Smooth muscle cell (in vitro differentiated cells): ENCODE data around the gene SEC24B. TPM values are rescaled to one million over a fixed set of nuclear protein-coding genes. Genes with fewer than 3 reads are reported as not detected.

Experiments used
- DNase-seq: peaks from one replicate; lab custom pipeline; 2025; ENCODE audit not compliant: unreplicated experiment; lab: John Stamatoyannopoulos, UW
- H2AFZ ChIP-seq: fragments of 200-600 bp; sonication (generic); 2 replicates; pipeline ENCODE4 v1.6.0; 2016; ENCODE audit warnings: antibody characterized with exemption, low read depth, mild to moderate bottlenecking
- H3F3A ChIP-seq: fragments of 200-600 bp; sonication (generic); 2 replicates; pipeline ENCODE4 v1.6.0; 2017; ENCODE audit warnings: antibody characterized with exemption, low read depth
- H3K27ac ChIP-seq: fragments of 200-600 bp; sonication (generic); 2 replicates; pipeline ENCODE4 v1.5.1; 2016; ENCODE audit warnings: low read depth, mild to moderate bottlenecking
- H3K27me3 ChIP-seq: fragments of 200-600 bp; sonication (generic); 2 replicates; pipeline ENCODE4 v1.6.1; 2016; ENCODE audit warnings: low read depth, mild to moderate bottlenecking
- H3K36me3 ChIP-seq: fragments of 200-600 bp; sonication (generic); 2 replicates; pipeline ENCODE4 v1.5.1; 2016; ENCODE audit warnings: low read depth
- H3K4me1 ChIP-seq: fragments of 200-600 bp; sonication (generic); 2 replicates; pipeline ENCODE4 v1.5.1; 2016; ENCODE audit warnings: low read depth
- H3K4me2 ChIP-seq: fragments of 200-600 bp; sonication (generic); 2 replicates; pipeline ENCODE4 v1.6.0; 2016; ENCODE audit warnings: mild to moderate bottlenecking
- H3K4me3 ChIP-seq: fragments of 200-600 bp; sonication (generic); 2 replicates; pipeline ENCODE4 v1.5.1; 2016; ENCODE audit warnings: mild to moderate bottlenecking
- H3K79me2 ChIP-seq: fragments of 200-600 bp; sonication (generic); 2 replicates; pipeline ENCODE4 v1.6.0; 2016; ENCODE audit warnings: low read depth, mild to moderate bottlenecking
- H3K9ac ChIP-seq: fragments of 200-600 bp; sonication (generic); 2 replicates; pipeline ENCODE4 v1.6.0; 2016; ENCODE audit warnings: low read depth
- H3K9me3 ChIP-seq: fragments of 200-600 bp; sonication (generic); replicated peaks from 2 replicates; pipeline ENCODE4 v1.5.1; 2016; ENCODE audit warnings: low read depth
- H4K20me1 ChIP-seq: fragments of 200-600 bp; sonication (generic); 2 replicates; pipeline ENCODE4 v1.6.0; 2016; ENCODE audit warnings: low read depth
- WGBS: methylation state at CpG from one replicate; pipeline ENCODE4 v1.1.7; 2016; ENCODE audit warnings: low lambda C conversion rate; 5-methylcytosine and 5-hydroxymethylcytosine counted together
- polyA plus RNA-seq: library from polyadenylated mRNA; unstranded; fragments of >200 nt; fragmentation: Nextera tagmentation; extraction: Ambion mirVana; gene quantifications from 2 replicates; pipeline ENCODE4 v1.2.1, GENCODE V29; 2016
- total RNA-seq: library from RNA; depleted of rRNA; stranded (reverse); fragments of >200 nt; gene quantifications from 2 replicates; pipeline ENCODE4 v1.2.3, GENCODE V29; 2014
- TF ChIP-seq, protein P1 (sequence below): fragments of 200-600 bp; sonication (generic); IDR thresholded peaks from 2 replicates; pipeline ENCODE4 v1.5.1; 2017; ENCODE audit warnings: borderline replicate concordance, mild to moderate bottlenecking, antibody characterized with exemption; ENCODE audit not compliant: insufficient read depth, poor library complexity, severe bottlenecking

The SEC24B gene
- total and polyA plus RNA-seq, 2 experiments from 2014 or later: 18.3 to 57.5 TPM

DNA sequence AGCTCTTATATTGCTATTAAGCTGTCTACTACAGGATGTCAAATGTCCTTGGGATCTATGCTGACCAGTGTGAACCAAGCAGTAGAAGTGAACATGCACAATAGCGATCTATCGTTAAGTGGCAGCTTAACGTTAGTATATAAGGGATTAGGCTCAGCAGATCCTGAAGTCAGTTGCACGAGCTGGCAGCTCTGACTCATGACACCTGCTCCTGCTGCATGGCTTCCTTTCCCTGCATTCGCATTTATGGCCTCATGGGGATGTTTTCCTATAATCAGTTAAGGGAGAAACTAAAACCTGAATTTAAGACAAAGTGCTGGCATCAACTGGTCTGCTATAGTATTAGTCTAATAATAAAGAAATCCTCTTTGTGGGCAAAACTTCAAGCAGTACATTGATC, 113.8 kb downstream of the SEC24B start:
- Histone ChIP-seq H2AFZ (no peak overlapping the region), H3K27me3 (no peaks in the 10 kb centered on the region), H3K9me3 (no peaks in the 10 kb centered on the region), H3K27ac (no peak overlapping the region), H3K79me2 (no peaks in the 10 kb centered on the region), H4K20me1 (no peaks in the 10 kb centered on the region), H3K36me3 (no peaks in the 10 kb centered on the region), H3F3A (peaks cover 6% of the 10 kb centered on the region), H3K4me3 (no peak overlapping the region), H3K9ac (no peak overlapping the region), H3K4me1 (no peaks in the 10 kb centered on the region), H3K4me2 (no peak overlapping the region)
- 73% methylated on average over 5 of the region's 5 CpGs for WGBS
- DNase-seq: no peak
- TF ChIP-seq, protein P1, sequence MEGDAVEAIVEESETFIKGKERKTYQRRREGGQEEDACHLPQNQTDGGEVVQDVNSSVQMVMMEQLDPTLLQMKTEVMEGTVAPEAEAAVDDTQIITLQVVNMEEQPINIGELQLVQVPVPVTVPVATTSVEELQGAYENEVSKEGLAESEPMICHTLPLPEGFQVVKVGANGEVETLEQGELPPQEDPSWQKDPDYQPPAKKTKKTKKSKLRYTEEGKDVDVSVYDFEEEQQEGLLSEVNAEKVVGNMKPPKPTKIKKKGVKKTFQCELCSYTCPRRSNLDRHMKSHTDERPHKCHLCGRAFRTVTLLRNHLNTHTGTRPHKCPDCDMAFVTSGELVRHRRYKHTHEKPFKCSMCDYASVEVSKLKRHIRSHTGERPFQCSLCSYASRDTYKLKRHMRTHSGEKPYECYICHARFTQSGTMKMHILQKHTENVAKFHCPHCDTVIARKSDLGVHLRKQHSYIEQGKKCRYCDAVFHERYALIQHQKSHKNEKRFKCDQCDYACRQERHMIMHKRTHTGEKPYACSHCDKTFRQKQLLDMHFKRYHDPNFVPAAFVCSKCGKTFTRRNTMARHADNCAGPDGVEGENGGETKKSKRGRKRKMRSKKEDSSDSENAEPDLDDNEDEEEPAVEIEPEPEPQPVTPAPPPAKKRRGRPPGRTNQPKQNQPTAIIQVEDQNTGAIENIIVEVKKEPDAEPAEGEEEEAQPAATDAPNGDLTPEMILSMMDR: no peak

DNA sequence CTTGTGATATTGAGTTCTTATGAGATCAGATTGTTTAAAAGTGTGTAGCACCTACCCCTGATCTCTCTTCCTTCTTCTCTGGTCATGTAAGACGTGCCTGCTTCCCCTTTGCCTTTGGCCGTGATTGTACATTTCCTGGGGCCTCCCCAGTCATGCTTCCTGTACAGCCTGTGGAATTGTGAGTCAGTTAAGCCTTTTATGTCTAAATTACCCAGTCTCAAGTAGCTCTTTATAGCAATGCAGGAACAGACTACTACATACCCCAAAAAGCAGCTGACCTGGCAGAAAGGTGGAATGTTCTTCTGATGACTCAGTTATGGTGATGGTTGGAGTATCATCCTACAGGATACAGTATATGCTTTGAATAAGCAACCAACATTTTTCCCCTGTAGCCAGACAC, 115.0 kb downstream of the SEC24B start:
- Histone ChIP-seq H3K27ac (peak overlapping the region; percentile 58), H3K4me1 (no peaks in the 10 kb centered on the region), H3K36me3 (no peaks in the 10 kb centered on the region), H2AFZ (no peak overlapping the region), H4K20me1 (no peaks in the 10 kb centered on the region), H3K4me2 (peak overlapping the region; percentile 25), H3F3A (peaks cover 6% of the 10 kb centered on the region), H3K9ac (no peak overlapping the region), H3K79me2 (no peaks in the 10 kb centered on the region), H3K9me3 (no peaks in the 10 kb centered on the region), H3K4me3 (no peak overlapping the region), H3K27me3 (no peaks in the 10 kb centered on the region)
- no peak for DNase-seq
- TF ChIP-seq, protein P1: no peak
- 24% methylated on average over 2 of the region's 2 CpGs for WGBS

DNA sequence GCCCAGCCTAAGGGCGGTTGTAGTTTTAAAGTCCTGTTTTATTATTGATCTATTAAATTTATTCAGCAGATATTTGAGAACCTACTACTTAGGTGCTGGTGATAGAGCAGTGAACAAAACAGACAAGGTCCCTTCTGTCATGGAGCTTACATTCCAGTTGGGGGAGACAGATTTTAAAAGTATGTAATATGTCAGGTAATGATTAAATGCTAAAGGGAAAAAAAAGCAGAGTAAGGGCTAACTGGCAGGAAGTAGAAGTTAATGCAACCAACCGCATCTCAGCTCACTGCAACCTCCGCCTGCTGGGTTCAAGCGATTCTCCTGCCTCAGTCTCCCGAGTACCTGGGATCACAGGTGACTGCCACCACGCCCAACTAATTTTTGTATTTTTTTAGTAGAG, 118.6 kb downstream of the SEC24B start:
- Histone ChIP-seq H3K4me2 (no peak overlapping the region), H3K9ac (no peak overlapping the region), H3F3A (peaks cover 6% of the 10 kb centered on the region), H3K36me3 (no peaks in the 10 kb centered on the region), H3K27me3 (no peaks in the 10 kb centered on the region), H2AFZ (no peak overlapping the region), H3K9me3 (no peaks in the 10 kb centered on the region), H4K20me1 (no peaks in the 10 kb centered on the region), H3K4me1 (no peaks in the 10 kb centered on the region), H3K79me2 (no peaks in the 10 kb centered on the region), H3K27ac (no peak overlapping the region), H3K4me3 (no peak overlapping the region)
- no peak for DNase-seq
- WGBS: 95% methylated on average over 6 of the region's 6 CpGs
- TF ChIP-seq, protein P1: no peak

DNA sequence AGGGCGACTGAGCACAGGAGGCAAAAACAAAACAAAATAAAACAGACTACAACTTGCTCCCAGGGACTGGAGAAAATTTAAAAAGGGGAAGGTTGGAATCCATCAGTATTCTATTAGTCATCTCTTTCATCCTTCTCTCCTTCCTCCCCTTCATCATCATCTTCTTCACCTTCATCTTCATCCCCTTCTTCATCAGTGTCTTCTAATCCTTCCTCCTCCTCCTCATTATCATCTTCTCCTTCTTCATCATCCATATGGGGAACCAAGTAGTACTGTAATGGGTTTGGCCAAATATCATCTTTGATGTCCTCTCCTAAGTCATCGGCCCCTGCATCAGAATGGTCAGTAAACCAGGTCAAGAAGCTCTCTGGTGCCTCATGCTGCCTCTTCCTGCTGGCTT, 119.5 kb downstream of the SEC24B start:
- Histone ChIP-seq H2AFZ (no peak overlapping the region), H3K4me2 (no peak overlapping the region), H3K4me3 (no peak overlapping the region), H3K36me3 (no peaks in the 10 kb centered on the region), H3K9ac (no peak overlapping the region), H3K27ac (no peak overlapping the region), H3K4me1 (no peaks in the 10 kb centered on the region), H3F3A (peaks cover 2% of the 10 kb centered on the region), H3K9me3 (no peaks in the 10 kb centered on the region), H4K20me1 (no peaks in the 10 kb centered on the region), H3K79me2 (no peaks in the 10 kb centered on the region), H3K27me3 (no peaks in the 10 kb centered on the region)
- WGBS: 100% methylated on average over 2 of the region's 2 CpGs
- TF ChIP-seq, protein P1: no peak
- no peak for DNase-seq
